C4-2B (cell line): ENCODE results near the gene ST6GALNAC6.

Source experiments
- H3K27ac ChIP-seq: fragments of 450-650 bp; 2 replicates; pipeline ENCODE4 v1.5.1; 2017
- CTCF ChIP-seq: fragments of 450-650 bp; conservative IDR thresholded peaks from 2 replicates; pipeline ENCODE4 v1.5.1; 2017; ENCODE audit warnings: mild to moderate bottlenecking
- ZFX ChIP-seq: fragments of 450-650 bp; IDR thresholded peaks from 2 replicates; pipeline ENCODE4 v1.6.1; 2017

Gene ST6GALNAC6

GRCh38 chr9:127919253-127919815, 19.9 kb upstream of the ST6GALNAC6 start:
- TF ChIP-seq ZFX (no peak), CTCF (no peak)
- peak overlapping the region; percentile 61 for H3K27ac ChIP-seq

GRCh38 chr9:127918183-127919107, 19.0 kb upstream of the ST6GALNAC6 start:
- peak overlapping the region; percentile 61 for H3K27ac ChIP-seq
- peak; percentile 38; the same call in 1 of the 2 replicates for TF ChIP-seq ZFX
- TF ChIP-seq CTCF = no peak; the same call in 1 of the 2 replicates

- TF ChIP-seq CTCF (no peak), ZFX (no peak)
- H3K27ac ChIP-seq = peak overlapping the region; percentile 61
Observed at GRCh38 chr9:127917603-127918002, 18.2 kb upstream of the ST6GALNAC6 start.

- peak within 1 kb of the TSS; percentile 61 for H3K27ac ChIP-seq
- no peak for TF ChIP-seq ZFX
- no peak for TF ChIP-seq CTCF
Observed at GRCh38 chr9:127916720-127917581, 17.5 kb upstream of the ST6GALNAC6 start, which contains the start of gene ST6GALNAC4. ST6GALNAC4 (minus strand) TSS chr9:127917041; CDS start chr9:127916419, 622 bp downstream.

- no peak for TF ChIP-seq CTCF
- no peak for TF ChIP-seq ZFX
- H3K27ac ChIP-seq = peak overlapping the region; percentile 53
Observed at GRCh38 chr9:127915801-127916719, 16.7 kb upstream of the ST6GALNAC6 start.

GRCh38 chr9:127915325-127915752, 15.9 kb upstream of the ST6GALNAC6 start:
- peak overlapping the region; percentile 53; the same call in 1 of the 2 replicates for H3K27ac ChIP-seq
- TF ChIP-seq CTCF = no peak
- TF ChIP-seq ZFX = no peak
